H1 (cell line): ENCODE results near the gene DCUN1D2. TPM values are rescaled to one million over a fixed set of nuclear protein-coding genes. Genes with fewer than 3 reads are reported as not detected.

Experiments used
- CTCF ChIA-PET: fragments of 300-600 bp; sonication (Branson Sonifier 250); formaldehyde crosslinking; loops from one replicate; lab custom pipeline; 2021; ENCODE audit not compliant: partially characterized antibody; lab: Charles Lee
- POLR2A ChIA-PET: fragments of 300-600 bp; sonication (Branson Sonifier 250); formaldehyde crosslinking; loops from one replicate; lab custom pipeline; 2021; ENCODE audit warnings: inconsistent platforms; ENCODE audit not compliant: partially characterized antibody; lab: Charles Lee
- DNase-seq, 2 experiments: peaks; one replicate each; pipeline versions ENCODE4 v3.0.0 to v3.0.0-alpha.2; 2010 to 2022; ENCODE audit warnings: low spot score in 2 of 2, low read depth in 1 of 2, mixed read lengths in 1 of 2
- FAIRE-seq: peaks from 2 replicates; lab custom pipeline; 2011; peaks lifted over from hg19 to GRCh38; lab: Jason Lieb, UNC
- H2AFZ ChIP-seq: 2 replicates; pipeline ENCODE4 v1.8.1; 2012; ENCODE audit warnings: low read length, inconsistent platforms
- H2AK5ac ChIP-seq: 2 replicates; pipeline ENCODE4 v1.6.1; 2013; ENCODE audit warnings: low read depth, low read length
- H2BK120ac ChIP-seq: replicated peaks from 2 replicates; pipeline ENCODE3; 2013; ENCODE audit warnings: low read depth, low read length, inconsistent platforms
- H2BK12ac ChIP-seq: 2 replicates; pipeline ENCODE4 v1.6.1; 2013; ENCODE audit warnings: low read depth, low read length
- H2BK15ac ChIP-seq: 2 replicates; pipeline ENCODE4 v1.6.1; 2013; ENCODE audit warnings: low read length
- H2BK20ac ChIP-seq: 2 replicates; pipeline ENCODE4 v1.6.1; 2013; ENCODE audit warnings: low read length
- H2BK5ac ChIP-seq: 2 replicates; pipeline ENCODE4 v1.6.1; 2013; ENCODE audit warnings: low read depth, low read length
- H3K14ac ChIP-seq: 2 replicates; pipeline ENCODE4 v1.6.1; 2013; ENCODE audit warnings: inconsistent platforms; ENCODE audit not compliant: insufficient read length
- H3K18ac ChIP-seq: 2 replicates; pipeline ENCODE4 v1.6.1; 2013; ENCODE audit warnings: low read length; ENCODE audit errors: extremely low read depth
- H3K23ac ChIP-seq: 2 replicates; pipeline ENCODE4 v1.6.1; 2013; ENCODE audit warnings: inconsistent platforms; ENCODE audit not compliant: insufficient read length
- H3K23me2 ChIP-seq: 2 replicates; pipeline ENCODE4 v1.6.1; 2013; ENCODE audit warnings: low read depth, low read length
- H3K27ac ChIP-seq: 2 replicates; pipeline ENCODE4 v1.6.1; 2011; ENCODE audit warnings: low read depth, low read length, inconsistent platforms
- H3K27me3 ChIP-seq, 4 experiments: replicated peaks in 1 of 4; 1 replicate in 1 of 4; 2 replicates in 3 of 4; pipeline versions ENCODE4 v1.6.1 to v1.8.1; 2011 to 2013; ENCODE audit warnings: low read length in 3 of 4, mild to moderate bottlenecking in 3 of 4, inconsistent platforms in 2 of 4, mixed read lengths in 2 of 4, moderate library complexity in 1 of 4; ENCODE audit not compliant: control insufficient read depth in 3 of 4, insufficient read depth in 3 of 4; ENCODE audit errors: extremely low read depth in 1 of 4
- H3K36me3 ChIP-seq, 4 experiments: 2 replicates each; pipeline versions ENCODE4 v1.6.1 to v1.8.1; 2011 to 2013; ENCODE audit warnings: mild to moderate bottlenecking in 4 of 4, low read length in 3 of 4, moderate library complexity in 2 of 4, control low read depth in 1 of 4, inconsistent platforms in 1 of 4; ENCODE audit not compliant: insufficient read depth in 4 of 4, control insufficient read depth in 2 of 4
- H3K4ac ChIP-seq: replicated peaks from 2 replicates; pipeline ENCODE3; 2013; ENCODE audit warnings: low read length, low read depth, mixed read lengths, inconsistent platforms; ENCODE audit not compliant: insufficient read length
- H3K4me1 ChIP-seq, 4 experiments: replicated peaks in 1 of 4; 1 replicate in 1 of 4; 2 replicates in 3 of 4; pipeline versions ENCODE4 v1.6.1 to v1.8.1; 2011 to 2013; ENCODE audit warnings: low read length in 3 of 4, inconsistent platforms in 2 of 4, mixed read lengths in 1 of 4; ENCODE audit not compliant: insufficient read depth in 4 of 4, control insufficient read depth in 3 of 4
- H3K4me2 ChIP-seq, 2 experiments: 2 replicates each; pipeline versions ENCODE4 v1.6.1 to v1.8.1; 2011 to 2013; ENCODE audit warnings: low read depth in 2 of 2, low read length in 2 of 2, control low read depth in 1 of 2, inconsistent platforms in 1 of 2, mild to moderate bottlenecking in 1 of 2; ENCODE audit not compliant: insufficient read depth in 1 of 2
- H3K4me3 ChIP-seq, 4 experiments: fragments of 200-600, 300-600 bp in 1 of 4; sonication (generic), shearing (Covaris generic), sonication (Bioruptor Twin) in 1 of 4; 2 replicates each; pipeline versions ENCODE4 v1.5.1 to v1.8.1; 2011 to 2016; ENCODE audit warnings: low read length in 4 of 4, low read depth in 3 of 4, control low read depth in 2 of 4, inconsistent platforms in 2 of 4, mild to moderate bottlenecking in 2 of 4, mixed read lengths in 1 of 4, moderate library complexity in 1 of 4; ENCODE audit not compliant: insufficient read depth in 2 of 4; ENCODE audit errors: extremely low read depth in 1 of 4
- H3K56ac ChIP-seq: replicated peaks from 2 replicates; pipeline ENCODE3; 2013; ENCODE audit warnings: low read depth, mild to moderate bottlenecking, mixed read lengths, low read length, inconsistent platforms; ENCODE audit not compliant: insufficient read length
- H3K79me1 ChIP-seq: 2 replicates; pipeline ENCODE4 v1.6.1; 2013; ENCODE audit warnings: low read depth, low read length, control low read depth
- H3K79me2 ChIP-seq, 2 experiments: 2 replicates each; pipeline versions ENCODE4 v1.6.1 to v1.8.1; 2012 to 2013; ENCODE audit warnings: low read length in 2 of 2, mild to moderate bottlenecking in 2 of 2, inconsistent platforms in 1 of 2; ENCODE audit not compliant: insufficient read depth in 2 of 2, control insufficient read depth in 1 of 2
- H3K9ac ChIP-seq, 4 experiments: replicated peaks in 1 of 4; 1 replicate in 1 of 4; 2 replicates in 3 of 4; pipeline versions ENCODE4 v1.6.1 to v1.8.1; 2011 to 2013; ENCODE audit warnings: low read depth in 3 of 4, low read length in 3 of 4, control low read depth in 2 of 4, mild to moderate bottlenecking in 2 of 4, moderate library complexity in 2 of 4, inconsistent platforms in 1 of 4; ENCODE audit errors: extremely low read depth in 1 of 4
- H3K9me3 ChIP-seq, 2 experiments: 2 replicates each; pipeline versions ENCODE4 v1.6.1 to v1.8.1; 2012 to 2013; ENCODE audit warnings: mild to moderate bottlenecking in 2 of 2, moderate library complexity in 2 of 2, control low read depth in 1 of 2, inconsistent platforms in 1 of 2, low read depth in 1 of 2, low read length in 1 of 2, mixed read lengths in 1 of 2; ENCODE audit not compliant: insufficient read depth in 2 of 2
- H4K20me1 ChIP-seq, 2 experiments: replicated peaks in 1 of 2; 2 replicates each; pipeline versions ENCODE3 to v1.8.1; 2011 to 2013; ENCODE audit warnings: inconsistent platforms in 2 of 2, low read length in 2 of 2, mild to moderate bottlenecking in 1 of 2; ENCODE audit not compliant: insufficient read depth in 2 of 2, control insufficient read depth in 1 of 2
- H4K5ac ChIP-seq: 2 replicates; pipeline ENCODE4 v1.6.1; 2013; ENCODE audit warnings: low read length, low read depth, mixed read lengths, inconsistent platforms; ENCODE audit not compliant: insufficient read length
- H4K8ac ChIP-seq: 2 replicates; pipeline ENCODE4 v1.8.0; 2013; ENCODE audit warnings: mild to moderate bottlenecking, moderate library complexity, low read length, inconsistent platforms; ENCODE audit not compliant: insufficient read depth; ENCODE audit errors: extremely low read depth
- H4K91ac ChIP-seq: replicated peaks from 2 replicates; pipeline ENCODE3; 2013; ENCODE audit warnings: low read length, mixed read lengths, inconsistent platforms; ENCODE audit not compliant: insufficient read length
- EZH2 ChIP-seq: fragments of 200-600 bp; sonication (generic); IDR thresholded peaks from 2 replicates; pipeline ENCODE4 v1.7.1; 2012; ENCODE audit warnings: low read depth, mild to moderate bottlenecking, moderate library complexity, low read length, inconsistent platforms; ENCODE audit not compliant: severe bottlenecking
- MAFK ChIP-seq: IDR thresholded peaks from 2 replicates; pipeline ENCODE4 v1.6.1; 2012; ENCODE audit warnings: low read depth, mild to moderate bottlenecking, improper control_type of control experiment, low read length
- SIN3A ChIP-seq, 2 experiments: IDR thresholded peaks in 1 of 2; conservative IDR thresholded peaks in 1 of 2; 2 replicates each; pipeline ENCODE4 v1.6.1; 2011 to 2012; ENCODE audit warnings: low read length in 2 of 2, improper control_type of control experiment in 1 of 2, low read depth in 1 of 2, mild to moderate bottlenecking in 1 of 2
- SUZ12 ChIP-seq: fragments of 200-600 bp; sonication (generic); IDR thresholded peaks from 2 replicates; pipeline ENCODE4 v1.6.1; 2012; ENCODE audit warnings: mild to moderate bottlenecking, inconsistent platforms, low read length, moderate library complexity, mixed read lengths
- WGBS, 2 experiments: shearing (Covaris generic) in 1 of 2; methylation state at CpG; one replicate each; pipeline versions ENCODE4 v1.1.6 to v1.1.7; 2013 to 2015; ENCODE audit warnings: low lambda C conversion rate in 2 of 2, mixed read lengths in 2 of 2, inconsistent platforms in 1 of 2, low coverage in 1 of 2, missing lambda C conversion rate in 1 of 2; ENCODE audit not compliant: insufficient replicate concordance in 2 of 2, insufficient coverage in 1 of 2, insufficient read length in 1 of 2; ENCODE audit errors: extremely low coverage in 1 of 2, missing lambda C conversion rate in 1 of 2; 5-methylcytosine and 5-hydroxymethylcytosine counted together
- polyA plus RNA-seq, 7 experiments: library from polyadenylated mRNA; depleted of rRNA in 3 of 7; stranded (reverse) in 5 of 7; unstranded in 2 of 7; fragments of >200 nt in 5 of 7; fragments of 200-250 nt in 2 of 7; gene quantifications; 1 replicate in 5 of 7; 2 replicates in 1 of 7; 4 replicates in 1 of 7; pipeline versions ENCODE4 v1.2.1 to v1.2.3, GENCODE V29; 2011 to 2013; ENCODE audit warnings: missing spikeins in 2 of 7, mixed read lengths in 2 of 7
- total RNA-seq: library from RNA; stranded (reverse); fragmentation: NEBNext Ultra II Directional; extraction: Animal tissue kit (Norgen Biotek cat#: 25700); gene quantifications from 2 replicates; pipeline ENCODE4 v1.2.1, GENCODE V29; 2021

The DCUN1D2 gene
- total and polyA plus RNA-seq, 2 of the 8 experiments (the other 6 are each of a cell fraction or from before 2014, with no cell fraction given) = 19.5 to 35.3 TPM

- Histone ChIP-seq H3K9ac (no peak overlapping the region), H3K27me3 (no peaks in the 10 kb centered on the region; a peak in 1 of 7 replicates), H3K9me3 (no peaks in the 10 kb centered on the region), H3K36me3 (peaks cover 0 to 13% (median 7%) of the 10 kb centered on the region in 4 experiments; a peak in 6 of 8 replicates), H3K23ac (no peak overlapping the region), H3K4ac (no peak overlapping the region), H2AFZ (no peak overlapping the region), H4K91ac (no peak overlapping the region), H2BK120ac (no peak overlapping the region), H3K4me1 (peaks cover 0 to 14% (median 9%) of the 10 kb centered on the region in 4 experiments; a peak in 6 of 7 replicates), H2BK20ac (no peak overlapping the region), H2BK15ac (no peak overlapping the region), H3K14ac (no peak overlapping the region), H4K20me1 (peaks cover 8 to 19% of the 10 kb centered on the region in 2 experiments), H3K4me2 (no peak overlapping the region), H4K8ac (no peak overlapping the region; the same call in 1 of the 2 replicates), H3K23me2 (peaks cover 2% of the 10 kb centered on the region), H2BK5ac (no peak overlapping the region), H3K18ac (no peak overlapping the region), H3K56ac (no peak overlapping the region), H2BK12ac (no peak overlapping the region), H4K5ac (no peak overlapping the region), H3K4me3 (no peak overlapping the region), H3K79me2 (peaks cover 0 to 4% of the 10 kb centered on the region in 2 experiments; a peak in 1 of 4 replicates), H3K27ac (no peak overlapping the region), H3K79me1 (peaks cover 6% of the 10 kb centered on the region), H2AK5ac (no peak overlapping the region)
- TF ChIP-seq EZH2 (no peak), SUZ12 (no peak), MAFK (no peak), SIN3A (conservative IDR thresholded peaks at IDR 0.05 in 1 of 2, IDR thresholded peaks at IDR 0.05 in 1 of 2; ENCODE audit: low read depth in 1 of 2, low read length in 2 of 2) (no peak)
- FAIRE-seq (no peak), DNase-seq (no peak)
- 89% methylated on average over 13 of the region's 13 CpGs; no CpG with 5 or more reads in 1 of the 2 experiments for WGBS, 2 experiments
- ChIA-PET CTCF (interaction anchor here (1.1 to 3.4 kb wide), 2 partner anchors 27 to 29 kb away, joined by 3 to 11 read pairs; no protein-coding TSS in a partner anchor), POLR2A (no interaction called here)
Measured at GRCh38 chr13:113535381-113535781, 44.9 kb upstream of the DCUN1D2 start.
